ENCODE data around the gene SORCS3.

The SORCS3 gene

GRCh38 chr10:104899779-104900178 lies 258.7 kb downstream of the SORCS3 start:
- no peak for DNase-seq (ENCODE audit: low read depth)
- TF ChIP-seq CTCF (IDR thresholded peaks at IDR 0.05; ENCODE audit: low read depth, low read length, missing control alignments), result no peak
- no peak overlapping the region for H3K4me3 ChIP-seq (ENCODE audit: low read depth, low read length)

GRCh38 chr10:104903433-104903832 lies 262.3 kb downstream of the SORCS3 start:
- no peak overlapping the region for H3K4me3 ChIP-seq (ENCODE audit: low read depth, low read length)
- DNase-seq (ENCODE audit: low read depth), result no peak
- TF ChIP-seq CTCF (IDR thresholded peaks at IDR 0.05; ENCODE audit: low read depth, low read length, missing control alignments), result no peak

- H3K4me3 ChIP-seq (ENCODE audit: low read depth, low read length), result no peak overlapping the region
- no peak for DNase-seq (ENCODE audit: low read depth)
- no peak for TF ChIP-seq CTCF (IDR thresholded peaks at IDR 0.05; ENCODE audit: low read depth, low read length, missing control alignments)
These were observed 263.7 kb downstream of the SORCS3 start for GRCh38 chr10:104904753-104905323.

- H3K4me3 ChIP-seq (ENCODE audit: low read depth, low read length), result no peak overlapping the region
- no peak for TF ChIP-seq CTCF (IDR thresholded peaks at IDR 0.05; ENCODE audit: low read depth, low read length, missing control alignments)
- DNase-seq (ENCODE audit: low read depth), result no peak
These were observed 265.0 kb downstream of the SORCS3 start for GRCh38 chr10:104906112-104906511.

GRCh38 chr10:104907521-104907920 lies 266.4 kb downstream of the SORCS3 start:
- H3K4me3 ChIP-seq (ENCODE audit: low read depth, low read length), result no peak overlapping the region
- DNase-seq (ENCODE audit: low read depth), result no peak
- TF ChIP-seq CTCF (IDR thresholded peaks at IDR 0.05; ENCODE audit: low read depth, low read length, missing control alignments), result no peak

GRCh38 chr10:104908581-104908980 lies 267.5 kb downstream of the SORCS3 start:
- DNase-seq (ENCODE audit: low read depth), result no peak
- TF ChIP-seq CTCF (IDR thresholded peaks at IDR 0.05; ENCODE audit: low read depth, low read length, missing control alignments), result no peak
- no peak overlapping the region for H3K4me3 ChIP-seq (ENCODE audit: low read depth, low read length)

GRCh38 chr10:104910712-104911111 lies 269.6 kb downstream of the SORCS3 start:
- no peak overlapping the region for H3K4me3 ChIP-seq (ENCODE audit: low read depth, low read length)
- no peak for DNase-seq (ENCODE audit: low read depth)
- no peak for TF ChIP-seq CTCF (IDR thresholded peaks at IDR 0.05; ENCODE audit: low read depth, low read length, missing control alignments)

Data from GM12864 (cell line).